ENCODE measurements around the gene MYADM. TPM values are rescaled to one million over a fixed set of nuclear protein-coding genes. Genes with fewer than 3 reads are reported as not detected.
A peak's percentile ranks its signal among the peaks of the same experiment; 100 is the strongest.

Gene MYADM
- total and polyA plus RNA-seq, 2 donors (not counting 1 experiment from before 2014, with no cell fraction given) = 18.5 to 172 TPM

- H3K4me3 Mint-ChIP-seq = peak within 1 kb of the TSS; percentile 55
- POLR2A ChIA-PET = no interaction called here
- no peaks in the 10 kb centered on the region for H3K9me3 Mint-ChIP-seq (ENCODE audit: insufficient read depth)
- 4% methylated on average over 38 of the region's 49 CpGs for WGBS (ENCODE audit: insufficient coverage)
- no peaks in the 10 kb centered on the region for H3K36me3 ChIP-seq (replicated peaks in 1 of 2; ENCODE audit: control extremely low read depth in 1 of 2, control insufficient read depth in 1 of 2, extremely low read depth in 1 of 2, insufficient read depth in 2 of 2, low read length in 1 of 2)
- H3K27ac ChIP-seq (ENCODE audit: low read length in 2 of 2) = no peak within 1 kb of the TSS
- H3K4me3 ChIP-seq (ENCODE audit: control extremely low read depth in 1 of 5, extremely low read depth in 1 of 5, insufficient read depth in 1 of 5, low read depth in 2 of 5, low read length in 4 of 5) = peak within 1 kb of the TSS; percentile 8 to 41 (median 29)
- peaks cover 7% of the 10 kb centered on the region for H4K20me1 ChIP-seq (ENCODE audit: control insufficient read depth, insufficient read depth, low read length, poor library complexity, severe bottlenecking)
- intact Hi-C loops (cut with micrococcal nuclease) = loop anchor here (1.0 to 5.0 kb wide), 2 partner anchors 28 to 39 kb away; no protein-coding TSS in a partner anchor
- H3K4me1 Mint-ChIP-seq = peaks cover 31% of the 10 kb centered on the region
- peaks cover 29% of the 10 kb centered on the region for H3K27me3 Mint-ChIP-seq
- TF ChIP-seq EZH2 (IDR thresholded peaks at IDR 0.05; ENCODE audit: borderline replicate concordance, insufficient read depth, low read depth, low read length, poor library complexity, severe bottlenecking) = no peak
- TF ChIP-seq, protein P1, sequence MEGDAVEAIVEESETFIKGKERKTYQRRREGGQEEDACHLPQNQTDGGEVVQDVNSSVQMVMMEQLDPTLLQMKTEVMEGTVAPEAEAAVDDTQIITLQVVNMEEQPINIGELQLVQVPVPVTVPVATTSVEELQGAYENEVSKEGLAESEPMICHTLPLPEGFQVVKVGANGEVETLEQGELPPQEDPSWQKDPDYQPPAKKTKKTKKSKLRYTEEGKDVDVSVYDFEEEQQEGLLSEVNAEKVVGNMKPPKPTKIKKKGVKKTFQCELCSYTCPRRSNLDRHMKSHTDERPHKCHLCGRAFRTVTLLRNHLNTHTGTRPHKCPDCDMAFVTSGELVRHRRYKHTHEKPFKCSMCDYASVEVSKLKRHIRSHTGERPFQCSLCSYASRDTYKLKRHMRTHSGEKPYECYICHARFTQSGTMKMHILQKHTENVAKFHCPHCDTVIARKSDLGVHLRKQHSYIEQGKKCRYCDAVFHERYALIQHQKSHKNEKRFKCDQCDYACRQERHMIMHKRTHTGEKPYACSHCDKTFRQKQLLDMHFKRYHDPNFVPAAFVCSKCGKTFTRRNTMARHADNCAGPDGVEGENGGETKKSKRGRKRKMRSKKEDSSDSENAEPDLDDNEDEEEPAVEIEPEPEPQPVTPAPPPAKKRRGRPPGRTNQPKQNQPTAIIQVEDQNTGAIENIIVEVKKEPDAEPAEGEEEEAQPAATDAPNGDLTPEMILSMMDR (IDR thresholded peaks at IDR 0.05) = peak; percentile 56
- H3K4me2 ChIP-seq (replicated peaks; ENCODE audit: low read depth, low read length, poor library complexity, severe bottlenecking) = peak within 1 kb of the TSS; percentile 86
- peak; percentile 44 for ATAC-seq (ENCODE audit: low read depth)
- peak; percentile 81 for DNase-seq
- CTCF ChIA-PET = interaction anchor here (0.6 to 1.4 kb wide), 5 partner anchors 11 to 28 kb away, joined by 3 to 10 read pairs (median 5); partner anchors contain the start of gene MYADM
- H2AFZ ChIP-seq (ENCODE audit: insufficient read depth, low read depth, low read length, poor library complexity, severe bottlenecking) = peak within 1 kb of the TSS; percentile 43
- H3K4me1 ChIP-seq (ENCODE audit: control insufficient read depth in 2 of 2, insufficient read depth in 2 of 2, low read length in 2 of 2) = peaks cover 52 to 66% of the 10 kb centered on the region in 2 donors
- H3K27me3 ChIP-seq (replicated peaks in 1 of 4; ENCODE audit: control extremely low read depth in 1 of 4, control insufficient read depth in 3 of 4, insufficient read depth in 4 of 4, low read length in 3 of 4) = peaks cover 0 to 60% (median 43%) of the 10 kb centered on the region in 4 experiments
- no peak within 1 kb of the TSS for H3K27ac Mint-ChIP-seq
- H3K79me2 ChIP-seq (ENCODE audit: control insufficient read depth, insufficient read depth, low read length) = peaks cover 5% of the 10 kb centered on the region
- peak within 1 kb of the TSS; percentile 27 for H3K9ac ChIP-seq (ENCODE audit: low read length)
- peaks cover 0 to 16% (median 0%) of the 10 kb centered on the region in 3 donors for H3K9me3 ChIP-seq (ENCODE audit: control extremely low read depth in 1 of 3, control insufficient read depth in 2 of 3, insufficient read depth in 1 of 3, low read length in 2 of 3)
Measured at GRCh38 chr19:53881482-53882390, 14.1 kb downstream of the MYADM start, which contains the start of gene PRKCG. PRKCG (plus strand) TSS chr19:53882197; CDS start chr19:53882495, 298 bp downstream.

Data from B cell (primary cell).